Dermis microvascular lymphatic vessel endothelial cell (primary cell): ENCODE data around the gene R3HDM2. TPM values are rescaled to one million over a fixed set of nuclear protein-coding genes. Genes with fewer than 3 reads are reported as not detected.

Source experiments
- DNase-seq, 2 donors: peaks; one replicate each; pipeline versions ENCODE4 v3.0.0 to v3.0.0-alpha.2; 2010; ENCODE audit warnings: low read depth in 2 of 2
- total RNA-seq: library from RNA; depleted of rRNA; stranded (reverse); fragments of >200 nt; gene quantifications from 2 replicates; pipeline ENCODE4 v1.2.1, GENCODE V29; 2014

The R3HDM2 gene
- total RNA-seq, 1 donor from 2014 or later: 3.1 TPM

DNA sequence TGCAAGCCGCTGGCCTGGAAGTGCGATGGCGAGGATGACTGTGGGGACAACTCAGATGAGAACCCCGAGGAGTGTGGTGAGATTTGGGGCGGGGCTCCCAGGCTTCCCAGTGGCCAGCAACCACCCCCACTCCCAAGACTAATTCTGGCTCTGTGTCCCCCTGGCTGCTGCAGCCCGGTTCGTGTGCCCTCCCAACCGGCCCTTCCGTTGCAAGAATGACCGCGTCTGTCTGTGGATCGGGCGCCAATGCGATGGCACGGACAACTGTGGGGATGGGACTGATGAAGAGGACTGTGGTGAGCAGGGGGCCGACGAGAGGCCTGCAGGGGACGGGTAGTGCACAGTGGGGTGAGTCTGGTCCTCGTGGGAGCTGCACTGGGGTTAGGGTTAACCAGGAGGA is 226.4 kb downstream of the R3HDM2 start:
- DNase-seq: no peak

DNA sequence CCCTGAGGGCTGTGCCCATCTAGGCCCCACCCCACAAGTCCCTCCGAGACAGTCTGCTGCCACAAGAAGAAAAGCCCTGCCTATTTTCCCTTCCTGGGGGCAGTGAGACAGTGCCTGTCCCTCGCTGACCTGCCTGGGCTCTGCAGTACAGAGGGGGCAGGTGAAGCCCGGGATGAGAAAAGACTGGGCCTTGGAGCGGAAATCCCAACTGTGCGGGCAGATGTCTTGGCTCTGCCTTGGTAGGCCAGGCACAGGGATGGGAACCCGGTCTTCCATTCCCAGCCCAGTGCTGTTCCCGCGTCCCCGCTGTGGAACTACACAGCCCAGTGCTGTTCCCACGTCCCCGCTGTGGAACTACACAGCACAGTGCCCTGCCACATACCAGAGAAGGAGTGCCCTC is 227.1 kb downstream of the R3HDM2 start:
- no peak for DNase-seq

Other genes with a start within 250 kb of the R3HDM2 start
- under 0.01 TPM in 1 of 2 replicates, not detected in the other for gene NXPH4, start 214.2 kb downstream of the R3HDM2 start, total RNA-seq
- gene SHMT2, start 201.3 kb downstream of the R3HDM2 start, total RNA-seq: 153 and 155 TPM in 2 replicates
- 0.13 TPM in 2 replicates for gene STAC3, start 179.9 kb downstream of the R3HDM2 start, total RNA-seq
- not detected in 2 replicates for gene INHBC, start 3.7 kb upstream of the R3HDM2 start, total RNA-seq
- gene INHBE, start 24.3 kb upstream of the R3HDM2 start, total RNA-seq: not detected in 2 replicates
- under 0.01 TPM in 1 of 2 replicates, not detected in the other for gene GLI1, start 28.7 kb upstream of the R3HDM2 start, total RNA-seq
- gene ARHGAP9, start 48.8 kb upstream of the R3HDM2 start, total RNA-seq: 0.13 TPM in 1 of 2 replicates, not detected in the other
- gene MARS1, start 57.0 kb upstream of the R3HDM2 start, total RNA-seq: 72.9 and 77.4 TPM in 2 replicates
- 6.2 and 10.1 TPM in 2 replicates for gene DDIT3, start 89.5 kb upstream of the R3HDM2 start, total RNA-seq
- 5.9 and 8.6 TPM in 2 replicates for gene MBD6, start 91.8 kb upstream of the R3HDM2 start, total RNA-seq
- gene DCTN2, start 116.1 kb upstream of the R3HDM2 start, total RNA-seq: 75.1 and 102 TPM in 2 replicates
- under 0.01 TPM in 2 replicates for gene KIF5A, start 119.0 kb upstream of the R3HDM2 start, total RNA-seq
- 10.9 and 15.2 TPM in 2 replicates for gene PIP4K2C, start 160.1 kb upstream of the R3HDM2 start, total RNA-seq
- gene DTX3, start 173.8 kb upstream of the R3HDM2 start, total RNA-seq: 1.0 and 4.4 TPM in 2 replicates
- 0.77 and 1.6 TPM in 2 replicates for gene ARHGEF25, start 180.4 kb upstream of the R3HDM2 start, total RNA-seq
- gene B4GALNT1, start 202.2 kb upstream of the R3HDM2 start, total RNA-seq: 0.13 TPM in 2 replicates